Hepatocyte (in vitro differentiated cells): Measurements from ENCODE around the gene CC2D1B. TPM values are rescaled to one million over a fixed set of nuclear protein-coding genes. Genes with fewer than 3 reads are reported as not detected.

Experiments
- DNase-seq: peaks from one replicate; pipeline ENCODE4 v3.0.0-alpha.2; 2016; ENCODE audit warnings: low spot score
- H2AFZ ChIP-seq: fragments of 200-600 bp; sonication (generic); 2 replicates; pipeline ENCODE4 v1.6.0; 2016; ENCODE audit warnings: antibody characterized with exemption, mild to moderate bottlenecking
- H3K27ac ChIP-seq: fragments of 200-600 bp; sonication (generic); 2 replicates; pipeline ENCODE4 v1.5.1; 2016; ENCODE audit warnings: mild to moderate bottlenecking
- H3K27me3 ChIP-seq: fragments of 200-600 bp; sonication (generic); 2 replicates; pipeline ENCODE4 v1.6.1; 2016
- H3K36me3 ChIP-seq: fragments of 200-600 bp; sonication (generic); replicated peaks from 2 replicates; pipeline ENCODE4 v1.5.1; 2016; ENCODE audit warnings: low read depth; ENCODE audit not compliant: insufficient read depth
- H3K4me1 ChIP-seq: fragments of 200-600 bp; sonication (generic); 2 replicates; pipeline ENCODE4 v1.5.1; 2016; ENCODE audit warnings: mild to moderate bottlenecking, moderate library complexity; ENCODE audit not compliant: insufficient read depth
- H3K4me2 ChIP-seq: fragments of 200-600 bp; sonication (generic); 2 replicates; pipeline ENCODE4 v1.6.0; 2016
- H3K4me3 ChIP-seq: fragments of 200-600 bp; sonication (generic); 2 replicates; pipeline ENCODE4 v1.5.1; 2016; ENCODE audit warnings: mild to moderate bottlenecking
- H3K79me2 ChIP-seq: fragments of 200-600 bp; sonication (generic); 2 replicates; pipeline ENCODE4 v1.6.0; 2017; ENCODE audit warnings: mild to moderate bottlenecking
- H3K9me2 ChIP-seq: fragments of 200-600 bp; sonication (generic); replicated peaks from 2 replicates; pipeline ENCODE4 v1.6.0; 2017; ENCODE audit warnings: mild to moderate bottlenecking; ENCODE audit not compliant: insufficient read depth
- H3K9me3 ChIP-seq: fragments of 200-600 bp; sonication (generic); 2 replicates; pipeline ENCODE4 v1.5.1; 2016; ENCODE audit warnings: low read depth, mild to moderate bottlenecking
- H4K20me1 ChIP-seq: fragments of 200-600 bp; sonication (generic); 2 replicates; pipeline ENCODE4 v1.6.0; 2016; ENCODE audit warnings: mild to moderate bottlenecking; ENCODE audit not compliant: insufficient read depth, poor library complexity, severe bottlenecking
- EZH2 ChIP-seq: fragments of 200-600 bp; sonication (generic); IDR thresholded peaks from 2 replicates; pipeline ENCODE4 v1.6.1; 2016; ENCODE audit warnings: antibody characterized with exemption, mild to moderate bottlenecking, borderline replicate concordance
- EZH2phosphoT487 ChIP-seq: fragments of 200-600 bp; sonication (generic); IDR thresholded peaks from one replicate; pipeline ENCODE4 v1.6.1; 2018; ENCODE audit warnings: antibody characterized with exemption, mild to moderate bottlenecking, low read depth, moderate library complexity; ENCODE audit not compliant: unreplicated experiment, severe bottlenecking
- WGBS: methylation state at CpG from one replicate; pipeline ENCODE4 v1.1.6; 2016; ENCODE audit warnings: low lambda C conversion rate; ENCODE audit errors: missing lambda C conversion rate; 5-methylcytosine and 5-hydroxymethylcytosine counted together
- polyA plus RNA-seq: library from polyadenylated mRNA; unstranded; fragments of >200 nt; fragmentation: Nextera tagmentation; extraction: Ambion mirVana; gene quantifications from 2 replicates; pipeline ENCODE4 v1.2.1, GENCODE V29; 2016
- total RNA-seq: library from RNA; depleted of rRNA; stranded (reverse); fragments of >200 nt; gene quantifications from 2 replicates; pipeline ENCODE4 v1.2.3, GENCODE V29; 2014
- TF ChIP-seq, protein P1 (sequence below): fragments of 200-600 bp; sonication (generic); IDR thresholded peaks from 2 replicates; pipeline ENCODE4 v1.5.1; 2016; ENCODE audit warnings: antibody characterized with exemption, mild to moderate bottlenecking; ENCODE audit not compliant: poor library complexity

CC2D1B gene, protein sequence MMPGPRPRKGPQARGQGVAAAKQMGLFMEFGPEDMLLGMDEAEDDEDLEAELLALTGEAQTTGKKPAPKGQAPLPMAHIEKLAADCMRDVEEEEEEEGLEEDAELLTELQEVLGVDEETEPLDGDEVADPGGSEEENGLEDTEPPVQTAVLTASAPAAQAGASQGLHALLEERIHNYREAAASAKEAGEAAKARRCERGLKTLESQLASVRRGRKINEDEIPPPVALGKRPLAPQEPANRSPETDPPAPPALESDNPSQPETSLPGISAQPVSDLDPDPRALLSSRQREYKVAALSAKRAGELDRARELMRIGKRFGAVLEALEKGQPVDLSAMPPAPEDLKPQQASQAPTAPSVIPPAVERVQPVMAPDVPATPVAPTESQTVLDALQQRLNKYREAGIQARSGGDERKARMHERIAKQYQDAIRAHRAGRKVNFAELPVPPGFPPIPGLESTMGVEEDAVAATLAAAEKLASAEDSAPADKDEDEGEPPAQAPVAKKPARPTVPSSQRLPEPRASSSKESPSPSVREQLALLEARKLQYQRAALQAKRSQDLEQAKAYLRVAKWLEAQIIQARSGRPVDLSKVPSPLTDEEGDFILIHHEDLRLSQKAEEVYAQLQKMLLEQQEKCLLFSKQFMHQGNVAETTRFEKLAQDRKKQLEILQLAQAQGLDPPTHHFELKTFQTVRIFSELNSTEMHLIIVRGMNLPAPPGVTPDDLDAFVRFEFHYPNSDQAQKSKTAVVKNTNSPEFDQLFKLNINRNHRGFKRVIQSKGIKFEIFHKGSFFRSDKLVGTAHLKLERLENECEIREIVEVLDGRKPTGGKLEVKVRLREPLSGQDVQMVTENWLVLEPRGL
- total RNA-seq (22.7 and 28.4 TPM in 2 replicates), polyA plus RNA-seq (21.5 and 25.5 TPM in 2 replicates)

DNA sequence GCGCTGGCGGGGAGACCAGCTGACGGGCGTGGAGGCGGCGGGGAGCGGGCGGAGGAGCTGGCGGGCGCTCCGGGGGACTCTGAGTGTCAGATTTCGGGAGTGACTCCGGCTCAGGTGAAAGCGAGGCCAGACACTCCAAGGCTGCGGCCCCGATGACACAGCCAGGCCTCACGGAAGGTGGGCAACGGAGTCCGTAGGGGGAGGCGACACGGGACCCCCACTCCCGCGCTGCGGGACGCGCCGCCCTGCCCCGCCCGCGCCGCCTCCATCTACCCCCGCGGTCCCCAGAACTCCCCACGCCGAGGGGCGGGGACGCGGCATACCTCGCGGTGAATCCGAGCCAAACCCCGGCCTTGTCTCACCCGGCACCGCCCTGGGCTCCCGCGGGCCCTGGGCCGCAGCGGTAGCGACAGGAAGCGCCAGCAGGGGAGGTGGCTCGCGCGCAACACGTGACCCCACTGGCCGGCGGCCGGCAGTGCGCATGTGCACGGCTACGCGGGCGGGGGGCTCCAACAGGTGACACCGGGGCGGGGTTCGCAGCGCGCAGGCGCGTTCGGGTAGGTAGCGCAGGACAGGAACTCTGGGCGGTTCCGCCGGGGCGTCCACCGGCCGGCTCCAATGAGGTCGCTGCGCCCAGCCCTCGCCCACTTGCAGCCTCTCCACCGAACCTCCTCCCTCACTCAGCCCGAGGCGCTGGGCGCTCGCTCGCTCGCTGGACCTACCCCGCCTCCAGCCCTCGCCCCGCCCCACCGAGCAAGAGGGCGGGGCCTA lies at the start of gene CC2D1B:
Gene CC2D1B (minus strand): TSS at position 460 of the 771 bp plus-strand sequence. CDS start 1,585 bp downstream, outside the sequence.
- H3K27me3 ChIP-seq: no peaks in the 10 kb centered on the region
- peak within 1 kb of the TSS; percentile 66 for H2AFZ ChIP-seq
- H3K9me2 ChIP-seq: no peaks in the 10 kb centered on the region
- DNase-seq: peak; percentile 99
- no peaks in the 10 kb centered on the region for H3K9me3 ChIP-seq
- H3K4me3 ChIP-seq: peak within 1 kb of the TSS; percentile 65
- H3K79me2 ChIP-seq: peaks cover 21% of the 10 kb centered on the region
- peaks cover 5% of the 10 kb centered on the region for H4K20me1 ChIP-seq
- under 1% methylated on average over 28 of the region's 92 CpGs for WGBS
- peak within 1 kb of the TSS; percentile 87 for H3K4me2 ChIP-seq
- no peak for TF ChIP-seq EZH2
- TF ChIP-seq, protein P1, sequence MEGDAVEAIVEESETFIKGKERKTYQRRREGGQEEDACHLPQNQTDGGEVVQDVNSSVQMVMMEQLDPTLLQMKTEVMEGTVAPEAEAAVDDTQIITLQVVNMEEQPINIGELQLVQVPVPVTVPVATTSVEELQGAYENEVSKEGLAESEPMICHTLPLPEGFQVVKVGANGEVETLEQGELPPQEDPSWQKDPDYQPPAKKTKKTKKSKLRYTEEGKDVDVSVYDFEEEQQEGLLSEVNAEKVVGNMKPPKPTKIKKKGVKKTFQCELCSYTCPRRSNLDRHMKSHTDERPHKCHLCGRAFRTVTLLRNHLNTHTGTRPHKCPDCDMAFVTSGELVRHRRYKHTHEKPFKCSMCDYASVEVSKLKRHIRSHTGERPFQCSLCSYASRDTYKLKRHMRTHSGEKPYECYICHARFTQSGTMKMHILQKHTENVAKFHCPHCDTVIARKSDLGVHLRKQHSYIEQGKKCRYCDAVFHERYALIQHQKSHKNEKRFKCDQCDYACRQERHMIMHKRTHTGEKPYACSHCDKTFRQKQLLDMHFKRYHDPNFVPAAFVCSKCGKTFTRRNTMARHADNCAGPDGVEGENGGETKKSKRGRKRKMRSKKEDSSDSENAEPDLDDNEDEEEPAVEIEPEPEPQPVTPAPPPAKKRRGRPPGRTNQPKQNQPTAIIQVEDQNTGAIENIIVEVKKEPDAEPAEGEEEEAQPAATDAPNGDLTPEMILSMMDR: peak; percentile 6
- no peaks in the 10 kb centered on the region for H3K36me3 ChIP-seq
- H3K4me1 ChIP-seq: peaks cover 15% of the 10 kb centered on the region
- H3K27ac ChIP-seq: peak within 1 kb of the TSS; percentile 94

DNA sequence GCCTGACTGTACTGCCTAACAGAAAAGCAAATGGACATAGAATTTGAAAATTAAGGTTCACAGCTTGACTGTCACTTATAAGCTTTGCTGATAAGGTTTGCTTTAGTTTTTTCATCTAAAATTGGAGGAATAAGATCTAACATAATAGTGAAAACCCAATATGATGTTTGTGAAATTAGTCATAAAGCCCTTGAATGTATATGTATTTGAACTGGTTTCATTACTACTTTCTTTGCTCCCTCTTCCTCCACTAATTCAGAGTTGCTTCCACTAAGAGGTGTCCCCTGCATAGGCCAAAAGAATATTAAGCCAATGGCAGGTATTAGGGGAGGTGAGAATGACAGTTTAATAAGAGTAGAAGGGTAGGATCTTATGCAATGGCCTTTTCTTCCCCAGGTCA lies 48.9 kb upstream of the CC2D1B start:
- H3K4me2 ChIP-seq: no peak overlapping the region
- no peaks in the 10 kb centered on the region for H4K20me1 ChIP-seq
- no peaks in the 10 kb centered on the region for H3K9me3 ChIP-seq
- H3K27me3 ChIP-seq: no peaks in the 10 kb centered on the region
- H3K36me3 ChIP-seq: peaks cover 10% of the 10 kb centered on the region
- H3K4me1 ChIP-seq: no peaks in the 10 kb centered on the region
- no peak overlapping the region for H3K4me3 ChIP-seq
- TF ChIP-seq, protein P1: no peak
- TF ChIP-seq EZH2phosphoT487 (no peak), EZH2 (no peak)
- H2AFZ ChIP-seq: no peak overlapping the region
- no peak overlapping the region for H3K27ac ChIP-seq
- H3K9me2 ChIP-seq: no peaks in the 10 kb centered on the region
- no peaks in the 10 kb centered on the region for H3K79me2 ChIP-seq
- no peak for DNase-seq

DNA sequence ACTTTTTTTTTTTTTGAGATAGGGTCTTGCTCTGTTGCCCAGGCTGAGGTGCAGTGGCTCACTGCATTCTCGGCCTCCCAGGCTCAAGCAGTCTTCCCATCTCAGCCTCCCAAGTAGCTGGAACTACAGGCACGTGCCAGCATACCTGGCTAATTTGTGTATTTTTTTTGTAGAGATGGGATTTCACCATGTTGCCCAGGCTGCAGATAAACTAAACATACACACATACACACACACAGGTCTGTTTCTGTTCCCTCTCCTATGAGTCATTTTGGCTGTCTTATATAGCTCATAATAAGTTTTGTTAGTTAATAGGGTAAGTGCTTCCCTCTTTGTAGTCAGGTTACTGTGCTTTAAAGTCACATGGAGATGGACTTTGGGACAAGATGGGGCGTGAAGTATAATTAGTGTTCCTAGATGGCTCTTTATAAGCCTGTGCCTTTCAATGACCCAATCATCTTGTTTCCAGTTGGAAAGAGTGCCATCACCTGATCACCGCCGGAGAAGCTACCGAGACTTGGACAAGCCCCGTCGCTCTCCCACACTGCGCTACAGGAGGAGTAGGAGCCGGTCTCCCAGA lies 47.5 kb upstream of the CC2D1B start:
- Histone ChIP-seq H4K20me1 (no peaks in the 10 kb centered on the region), H3K27ac (no peak overlapping the region), H3K79me2 (no peaks in the 10 kb centered on the region), H2AFZ (no peak overlapping the region), H3K4me1 (no peaks in the 10 kb centered on the region), H3K36me3 (peaks cover 10% of the 10 kb centered on the region), H3K9me3 (no peaks in the 10 kb centered on the region), H3K4me2 (no peak overlapping the region), H3K9me2 (no peaks in the 10 kb centered on the region), H3K27me3 (no peaks in the 10 kb centered on the region), H3K4me3 (no peak overlapping the region)
- TF ChIP-seq, protein P1: no peak
- TF ChIP-seq EZH2 (no peak), EZH2phosphoT487 (no peak)
- WGBS: 96% methylated on average over 10 of the region's 10 CpGs
- no peak for DNase-seq
